ENCODE data around the gene CNKSR2.

Gene CNKSR2

DNA sequence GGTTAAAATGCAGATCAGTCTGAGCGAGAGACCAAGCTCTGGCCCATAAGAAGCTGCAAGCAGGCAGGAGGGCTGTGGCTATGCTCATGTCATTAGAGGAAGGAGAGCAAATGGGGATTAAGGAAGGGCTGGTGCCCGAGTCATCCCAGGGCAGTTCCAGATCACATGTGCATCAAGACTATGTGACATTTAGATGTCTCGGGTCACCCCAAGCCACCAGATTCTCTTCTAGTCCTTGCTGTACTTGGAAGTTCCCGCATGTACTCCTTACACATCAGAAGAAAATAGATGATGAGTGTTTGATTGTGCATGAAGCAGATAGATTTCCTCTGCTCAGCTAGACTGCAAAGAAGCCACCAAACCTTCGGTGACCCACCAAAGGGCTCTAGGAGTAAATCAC lies 326.1 kb downstream of the CNKSR2 start:
- Histone ChIP-seq H3K36me3 (ENCODE audit: low read length) (no peaks in the 10 kb centered on the region), H2AFZ (ENCODE audit: low read depth, low read length, severe bottlenecking) (no peak overlapping the region), H3K9me3 (ENCODE audit: insufficient read depth, low read length) (no peaks in the 10 kb centered on the region), H3K79me2 (ENCODE audit: insufficient read depth, low read length) (no peaks in the 10 kb centered on the region), H4K20me1 (ENCODE audit: low read depth, low read length) (no peaks in the 10 kb centered on the region), H3K27ac (ENCODE audit: low read depth, low read length) (no peak overlapping the region), H3K9ac (ENCODE audit: low read length) (no peak overlapping the region), H3K27me3 (ENCODE audit: low read length) (no peaks in the 10 kb centered on the region), H3K4me2 (ENCODE audit: low read depth, low read length, poor library complexity, severe bottlenecking) (no peak overlapping the region), H3F3A (ENCODE audit: insufficient read depth) (no peaks in the 10 kb centered on the region), H3K4me3 (ENCODE audit: insufficient read depth, low read length, poor library complexity, severe bottlenecking) (no peak overlapping the region), H3K9me2 (replicated peaks; ENCODE audit: insufficient read depth, low read length) (no peaks in the 10 kb centered on the region)
- TF ChIP-seq, protein P1, sequence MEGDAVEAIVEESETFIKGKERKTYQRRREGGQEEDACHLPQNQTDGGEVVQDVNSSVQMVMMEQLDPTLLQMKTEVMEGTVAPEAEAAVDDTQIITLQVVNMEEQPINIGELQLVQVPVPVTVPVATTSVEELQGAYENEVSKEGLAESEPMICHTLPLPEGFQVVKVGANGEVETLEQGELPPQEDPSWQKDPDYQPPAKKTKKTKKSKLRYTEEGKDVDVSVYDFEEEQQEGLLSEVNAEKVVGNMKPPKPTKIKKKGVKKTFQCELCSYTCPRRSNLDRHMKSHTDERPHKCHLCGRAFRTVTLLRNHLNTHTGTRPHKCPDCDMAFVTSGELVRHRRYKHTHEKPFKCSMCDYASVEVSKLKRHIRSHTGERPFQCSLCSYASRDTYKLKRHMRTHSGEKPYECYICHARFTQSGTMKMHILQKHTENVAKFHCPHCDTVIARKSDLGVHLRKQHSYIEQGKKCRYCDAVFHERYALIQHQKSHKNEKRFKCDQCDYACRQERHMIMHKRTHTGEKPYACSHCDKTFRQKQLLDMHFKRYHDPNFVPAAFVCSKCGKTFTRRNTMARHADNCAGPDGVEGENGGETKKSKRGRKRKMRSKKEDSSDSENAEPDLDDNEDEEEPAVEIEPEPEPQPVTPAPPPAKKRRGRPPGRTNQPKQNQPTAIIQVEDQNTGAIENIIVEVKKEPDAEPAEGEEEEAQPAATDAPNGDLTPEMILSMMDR (IDR thresholded peaks at IDR 0.05; ENCODE audit: insufficient read depth, low read length, poor library complexity, severe bottlenecking) = no peak
- TF ChIP-seq EZH2phosphoT487 (conservative IDR thresholded peaks at IDR 0.05; ENCODE audit: low read length) = no peak

DNA sequence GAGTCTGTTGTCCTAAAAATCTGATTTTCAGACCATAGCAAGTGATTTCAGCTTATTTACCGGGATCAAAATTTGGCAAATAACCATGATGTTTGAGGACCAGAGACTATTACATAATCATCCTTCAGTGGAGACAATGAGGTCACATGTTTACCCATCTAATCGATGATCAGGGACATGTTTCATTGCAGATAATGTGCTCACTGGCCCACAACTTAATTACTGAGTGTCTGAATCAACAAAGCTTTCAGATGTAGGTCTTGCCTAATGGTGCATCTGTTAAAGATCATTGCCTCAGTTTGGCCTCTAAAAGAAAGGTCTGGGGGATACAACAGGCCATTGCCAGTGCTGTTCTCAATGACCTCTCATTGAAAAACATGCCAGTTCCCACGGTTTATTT lies 326.7 kb downstream of the CNKSR2 start:
- Histone ChIP-seq H3K9ac (ENCODE audit: low read length) (no peak overlapping the region), H3K9me3 (ENCODE audit: insufficient read depth, low read length) (no peaks in the 10 kb centered on the region), H2AFZ (ENCODE audit: low read depth, low read length, severe bottlenecking) (no peak overlapping the region), H3K36me3 (ENCODE audit: low read length) (no peaks in the 10 kb centered on the region), H4K20me1 (ENCODE audit: low read depth, low read length) (no peaks in the 10 kb centered on the region), H3K79me2 (ENCODE audit: insufficient read depth, low read length) (no peaks in the 10 kb centered on the region), H3K4me2 (ENCODE audit: low read depth, low read length, poor library complexity, severe bottlenecking) (no peak overlapping the region), H3K27ac (ENCODE audit: low read depth, low read length) (no peak overlapping the region), H3K9me2 (replicated peaks; ENCODE audit: insufficient read depth, low read length) (no peaks in the 10 kb centered on the region), H3K27me3 (ENCODE audit: low read length) (no peaks in the 10 kb centered on the region), H3K4me3 (ENCODE audit: insufficient read depth, low read length, poor library complexity, severe bottlenecking) (no peak overlapping the region), H3F3A (ENCODE audit: insufficient read depth) (no peaks in the 10 kb centered on the region)
- TF ChIP-seq EZH2phosphoT487 (conservative IDR thresholded peaks at IDR 0.05; ENCODE audit: low read length) = no peak
- TF ChIP-seq, protein P1 (IDR thresholded peaks at IDR 0.05; ENCODE audit: insufficient read depth, low read length, poor library complexity, severe bottlenecking) = no peak

DNA sequence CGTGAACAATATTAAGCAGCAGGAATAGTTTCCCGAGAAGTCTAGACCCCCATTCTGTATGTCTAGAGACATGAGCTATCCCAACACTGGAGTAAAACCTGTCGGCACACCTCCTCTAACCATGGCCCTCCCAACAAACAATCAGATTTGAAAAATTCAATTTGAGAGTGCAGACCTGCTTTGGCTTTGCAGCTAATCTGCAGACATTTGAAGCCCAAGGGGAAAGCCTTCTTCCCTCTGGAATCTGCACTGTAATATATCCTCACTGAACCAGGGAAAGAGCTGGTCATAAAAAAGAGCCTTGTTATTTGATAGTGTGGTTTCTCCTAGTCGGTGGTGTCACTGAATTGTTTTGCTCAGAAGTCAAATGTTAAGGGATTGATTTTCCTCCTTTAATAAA lies 328.5 kb downstream of the CNKSR2 start:
- Histone ChIP-seq H2AFZ (ENCODE audit: low read depth, low read length, severe bottlenecking) (no peak overlapping the region), H3K27ac (ENCODE audit: low read depth, low read length) (no peak overlapping the region), H3K9me3 (ENCODE audit: insufficient read depth, low read length) (no peaks in the 10 kb centered on the region), H3K27me3 (ENCODE audit: low read length) (no peaks in the 10 kb centered on the region), H3F3A (ENCODE audit: insufficient read depth) (no peaks in the 10 kb centered on the region), H3K4me2 (ENCODE audit: low read depth, low read length, poor library complexity, severe bottlenecking) (no peak overlapping the region), H3K36me3 (ENCODE audit: low read length) (no peaks in the 10 kb centered on the region), H3K9ac (ENCODE audit: low read length) (no peak overlapping the region), H3K9me2 (replicated peaks; ENCODE audit: insufficient read depth, low read length) (no peaks in the 10 kb centered on the region), H3K4me3 (ENCODE audit: insufficient read depth, low read length, poor library complexity, severe bottlenecking) (no peak overlapping the region), H4K20me1 (ENCODE audit: low read depth, low read length) (no peaks in the 10 kb centered on the region), H3K79me2 (ENCODE audit: insufficient read depth, low read length) (no peaks in the 10 kb centered on the region)
- TF ChIP-seq, protein P1 (IDR thresholded peaks at IDR 0.05; ENCODE audit: insufficient read depth, low read length, poor library complexity, severe bottlenecking) = no peak
- TF ChIP-seq EZH2phosphoT487 (conservative IDR thresholded peaks at IDR 0.05; ENCODE audit: low read length) = no peak

Data from SU-DHL-6 (cell line).